OCI-LY1 (cell line): ENCODE measurements around the gene P4HA3.

Experiments
- EZH2 ChIP-seq: fragments of 200-600 bp; sonication (generic), shearing (Covaris generic); IDR thresholded peaks from 2 replicates; pipeline ENCODE4 v1.8.0; 2017; ENCODE audit warnings: borderline replicate concordance, mixed run types, mild to moderate bottlenecking, antibody characterized with exemption, low read length, moderate library complexity, mixed read lengths
- TF ChIP-seq, protein P1 (sequence below): fragments of 200-600 bp; sonication (generic), shearing (Covaris generic); IDR thresholded peaks from 2 replicates; pipeline ENCODE4 v1.5.1; 2017; ENCODE audit warnings: mild to moderate bottlenecking, antibody characterized with exemption, low read length, moderate library complexity, mixed read lengths

DNA sequence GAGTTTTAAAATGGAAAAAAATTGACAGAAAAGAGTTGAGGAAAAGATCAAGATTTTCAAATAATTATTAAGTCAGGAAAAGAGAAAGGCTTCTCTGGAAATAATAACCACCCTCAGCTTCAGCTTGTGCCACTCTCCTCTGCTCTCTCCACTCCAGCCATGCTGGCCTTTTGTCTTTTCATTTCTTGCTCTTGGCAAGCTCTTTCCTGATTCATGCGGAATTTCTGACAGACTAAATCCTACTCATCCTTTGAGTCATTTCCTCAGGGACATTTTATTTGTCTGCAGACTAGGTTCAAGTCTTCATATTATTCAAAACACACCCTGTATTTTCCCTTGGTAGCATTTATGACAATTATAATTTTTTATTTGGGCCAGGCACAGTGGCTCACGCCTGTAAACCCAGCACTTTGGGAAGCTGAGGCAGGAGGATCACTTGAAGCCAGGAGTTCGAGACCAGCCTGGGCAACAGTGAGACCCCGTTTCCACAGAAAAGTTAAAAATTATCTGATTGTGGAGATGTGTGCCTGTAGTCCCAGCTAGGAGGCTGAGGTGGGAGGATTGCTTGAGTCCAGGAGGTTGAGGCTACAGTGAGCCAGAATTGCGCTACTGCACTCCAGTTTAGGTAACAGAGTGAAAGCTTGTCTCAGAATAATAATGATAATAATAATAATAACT, 7.8 kb upstream of the P4HA3 start:
- TF ChIP-seq, protein P1, sequence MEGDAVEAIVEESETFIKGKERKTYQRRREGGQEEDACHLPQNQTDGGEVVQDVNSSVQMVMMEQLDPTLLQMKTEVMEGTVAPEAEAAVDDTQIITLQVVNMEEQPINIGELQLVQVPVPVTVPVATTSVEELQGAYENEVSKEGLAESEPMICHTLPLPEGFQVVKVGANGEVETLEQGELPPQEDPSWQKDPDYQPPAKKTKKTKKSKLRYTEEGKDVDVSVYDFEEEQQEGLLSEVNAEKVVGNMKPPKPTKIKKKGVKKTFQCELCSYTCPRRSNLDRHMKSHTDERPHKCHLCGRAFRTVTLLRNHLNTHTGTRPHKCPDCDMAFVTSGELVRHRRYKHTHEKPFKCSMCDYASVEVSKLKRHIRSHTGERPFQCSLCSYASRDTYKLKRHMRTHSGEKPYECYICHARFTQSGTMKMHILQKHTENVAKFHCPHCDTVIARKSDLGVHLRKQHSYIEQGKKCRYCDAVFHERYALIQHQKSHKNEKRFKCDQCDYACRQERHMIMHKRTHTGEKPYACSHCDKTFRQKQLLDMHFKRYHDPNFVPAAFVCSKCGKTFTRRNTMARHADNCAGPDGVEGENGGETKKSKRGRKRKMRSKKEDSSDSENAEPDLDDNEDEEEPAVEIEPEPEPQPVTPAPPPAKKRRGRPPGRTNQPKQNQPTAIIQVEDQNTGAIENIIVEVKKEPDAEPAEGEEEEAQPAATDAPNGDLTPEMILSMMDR, result no peak
- TF ChIP-seq EZH2, result no peak
